H9 (cell line): ENCODE data around the gene ARPC4. TPM values are rescaled to one million over a fixed set of nuclear protein-coding genes. Genes with fewer than 3 reads are reported as not detected.
A peak's percentile ranks its signal among the peaks of the same experiment; 100 is the strongest.

Experiments
- DNase-seq: peaks from one replicate; pipeline ENCODE4 v3.0.0-alpha.2; 2017
- H2AFZ ChIP-seq: one replicate; pipeline ENCODE4 v1.6.1; 2013; ENCODE audit warnings: mild to moderate bottlenecking, low read length, control low read depth, moderate library complexity
- H2AK5ac ChIP-seq: 2 replicates; pipeline ENCODE4 v1.6.1; 2013; ENCODE audit warnings: low read length, control low read depth, mixed read lengths; ENCODE audit not compliant: insufficient read length
- H2BK120ac ChIP-seq: one replicate; pipeline ENCODE4 v1.6.1; 2013; ENCODE audit warnings: low read depth, mild to moderate bottlenecking, low read length, control low read depth, inconsistent platforms; ENCODE audit not compliant: poor library complexity, severe bottlenecking
- H2BK12ac ChIP-seq: 2 replicates; pipeline ENCODE4 v1.6.1; 2013; ENCODE audit warnings: low read length, control low read depth, mixed read lengths, low read depth; ENCODE audit not compliant: insufficient read length
- H2BK15ac ChIP-seq: 2 replicates; pipeline ENCODE4 v1.6.1; 2013; ENCODE audit warnings: low read depth, low read length, control low read depth
- H2BK20ac ChIP-seq: one replicate; pipeline ENCODE4 v1.6.1; 2013; ENCODE audit warnings: low read depth, mild to moderate bottlenecking, low read length, control low read depth, inconsistent platforms; ENCODE audit not compliant: poor library complexity, severe bottlenecking
- H2BK5ac ChIP-seq: 2 replicates; pipeline ENCODE4 v1.6.1; 2013; ENCODE audit warnings: low read length, control low read depth, mixed read lengths; ENCODE audit not compliant: insufficient read length
- H3K14ac ChIP-seq: 2 replicates; pipeline ENCODE4 v1.6.1; 2013; ENCODE audit warnings: low read length, control low read depth; ENCODE audit not compliant: insufficient read depth
- H3K18ac ChIP-seq: 2 replicates; pipeline ENCODE4 v1.6.1; 2013; ENCODE audit warnings: low read depth, mild to moderate bottlenecking, mixed read lengths, low read length, control low read depth; ENCODE audit not compliant: insufficient read length
- H3K23ac ChIP-seq: 2 replicates; pipeline ENCODE4 v1.6.1; 2013; ENCODE audit warnings: low read length, control low read depth, mixed read lengths, low read depth; ENCODE audit not compliant: insufficient read length
- H3K23me2 ChIP-seq: 2 replicates; pipeline ENCODE4 v1.6.1; 2013; ENCODE audit warnings: low read depth, mild to moderate bottlenecking, mixed read lengths, low read length, control low read depth; ENCODE audit not compliant: insufficient read length, poor library complexity, severe bottlenecking
- H3K27ac ChIP-seq: 2 replicates; pipeline ENCODE4 v1.5.1; 2013; ENCODE audit warnings: low read length, control low read depth, mixed read lengths, low read depth; ENCODE audit not compliant: insufficient read length
- H3K27me3 ChIP-seq: 2 replicates; pipeline ENCODE4 v1.6.1; 2013; ENCODE audit warnings: low read length, control low read depth, inconsistent platforms; ENCODE audit not compliant: insufficient read depth
- H3K4ac ChIP-seq: 2 replicates; pipeline ENCODE4 v1.6.1; 2013; ENCODE audit warnings: low read depth, mild to moderate bottlenecking, control low read depth, inconsistent platforms, low read length, moderate library complexity
- H3K4me1 ChIP-seq: 2 replicates; pipeline ENCODE4 v1.6.1; 2013; ENCODE audit warnings: low read length, control low read depth, inconsistent platforms; ENCODE audit not compliant: insufficient read depth
- H3K4me2 ChIP-seq: 2 replicates; pipeline ENCODE4 v1.6.1; 2013; ENCODE audit warnings: low read length, control low read depth, mixed read lengths; ENCODE audit not compliant: insufficient read length, insufficient read depth
- H3K56ac ChIP-seq: 2 replicates; pipeline ENCODE4 v1.6.1; 2013; ENCODE audit warnings: low read depth, mild to moderate bottlenecking, mixed read lengths, low read length, control low read depth; ENCODE audit not compliant: insufficient read length
- H3K79me1 ChIP-seq: 2 replicates; pipeline ENCODE4 v1.6.1; 2013; ENCODE audit warnings: low read depth, mild to moderate bottlenecking, moderate library complexity, low read length, control low read depth, inconsistent platforms; ENCODE audit not compliant: insufficient read depth, poor library complexity, severe bottlenecking
- H3K79me2 ChIP-seq: 2 replicates; pipeline ENCODE4 v1.6.1; 2013; ENCODE audit warnings: low read length, control low read depth, inconsistent platforms; ENCODE audit not compliant: insufficient read depth
- H3K9ac ChIP-seq: 2 replicates; pipeline ENCODE4 v1.6.1; 2013; ENCODE audit warnings: low read length, control low read depth, mixed read lengths; ENCODE audit not compliant: insufficient read length; ENCODE audit errors: extremely low read depth
- H3K9me3 ChIP-seq: one replicate; pipeline ENCODE4 v1.6.1; 2013; ENCODE audit warnings: low read depth, low read length, inconsistent platforms; ENCODE audit not compliant: control insufficient read depth
- H3T11ph ChIP-seq: one replicate; pipeline ENCODE4 v1.6.1; 2013; ENCODE audit warnings: mild to moderate bottlenecking, low read length, control low read depth, inconsistent platforms
- H4K20me1 ChIP-seq: one replicate; pipeline ENCODE4 v1.6.1; 2013; ENCODE audit not compliant: control insufficient read depth, insufficient read length, insufficient read depth
- H4K5ac ChIP-seq: 2 replicates; pipeline ENCODE4 v1.6.1; 2013; ENCODE audit warnings: low read depth, mild to moderate bottlenecking, mixed read lengths, low read length, control low read depth; ENCODE audit not compliant: insufficient read length
- H4K8ac ChIP-seq: replicated peaks from 2 replicates; pipeline ENCODE4 v1.6.1; 2013; ENCODE audit warnings: low read length, control low read depth, mixed read lengths, low read depth; ENCODE audit not compliant: insufficient read length
- H4K91ac ChIP-seq: 2 replicates; pipeline ENCODE4 v1.6.1; 2013; ENCODE audit warnings: low read depth, mild to moderate bottlenecking, moderate library complexity, mixed read lengths, low read length, control low read depth; ENCODE audit not compliant: insufficient read length
- H3K27ac Mint-ChIP-seq, 3 experiments: 2 replicates in 2 of 3; 3 replicates in 1 of 3; pipeline ENCODE4 v1.8.0; 2020 to 2021; ENCODE audit warnings: mixed read lengths in 3 of 3, mild to moderate bottlenecking in 1 of 3, moderate library complexity in 1 of 3
- H3K27me3 Mint-ChIP-seq: 2 replicates; pipeline ENCODE4 v1.8.0; 2021; ENCODE audit warnings: low read depth, mild to moderate bottlenecking, moderate library complexity, mixed read lengths
- H3K36me3 Mint-ChIP-seq, 3 experiments: 2 replicates in 2 of 3; 3 replicates in 1 of 3; pipeline ENCODE4 v1.8.0; 2020 to 2021; ENCODE audit warnings: low read depth in 3 of 3, mixed read lengths in 3 of 3; ENCODE audit not compliant: insufficient read depth in 1 of 3
- H3K4me1 Mint-ChIP-seq, 2 experiments: 2 replicates each; pipeline ENCODE4 v1.8.0; 2020; ENCODE audit warnings: mixed read lengths in 2 of 2
- H3K4me3 Mint-ChIP-seq, 2 experiments: 2 replicates in 1 of 2; 3 replicates in 1 of 2; pipeline ENCODE4 v1.8.0; 2020 to 2021; ENCODE audit warnings: mild to moderate bottlenecking in 2 of 2, mixed read lengths in 2 of 2, moderate library complexity in 1 of 2
- H3K9me3 Mint-ChIP-seq, 2 experiments: 2 replicates in 1 of 2; 3 replicates in 1 of 2; pipeline ENCODE4 v1.8.0; 2020; ENCODE audit warnings: mild to moderate bottlenecking in 2 of 2, mixed read lengths in 2 of 2, moderate library complexity in 1 of 2
- WGBS: extraction: QIAGEN DNeasy Blood & Tissue Kit; methylation state at CpG from one replicate; pipeline ENCODE4 v1.1.7; 2013; ENCODE audit warnings: missing lambda C conversion rate, low lambda C conversion rate, mixed read lengths; ENCODE audit not compliant: insufficient read length; ENCODE audit errors: extremely low coverage; 5-methylcytosine and 5-hydroxymethylcytosine counted together
- total RNA-seq: library from RNA; stranded (reverse); gene quantifications from 2 replicates; pipeline ENCODE4 v1.2.1, GENCODE V29; 2021
- TF ChIP-seq, protein P1 (sequence below): fragments of 200-600 bp; sonication (generic); conservative IDR thresholded peaks from 3 replicates; pipeline ENCODE4 v1.8.0; 2021; ENCODE audit warnings: antibody characterized with exemption, mild to moderate bottlenecking

ARPC4 gene
- total RNA-seq, 1 experiment from 2014 or later: 161 TPM

- H3K18ac ChIP-seq: no peak overlapping the region
- peaks cover 6 to 33% (median 24%) of the 10 kb centered on the region in 3 experiments for H3K36me3 Mint-ChIP-seq
- no peak overlapping the region for H3K4me3 Mint-ChIP-seq
- H3K14ac ChIP-seq: no peak overlapping the region
- no peaks in the 10 kb centered on the region for H3K27me3 Mint-ChIP-seq
- no peaks in the 10 kb centered on the region for H4K20me1 ChIP-seq
- no peaks in the 10 kb centered on the region for H3K9me3 ChIP-seq
- H3K9ac ChIP-seq: no peak overlapping the region
- no peaks in the 10 kb centered on the region for H3K23me2 ChIP-seq
- peak overlapping the region in 2 of 3 experiments; percentile 53 to 73; a peak in 2 of 7 replicates for H3K27ac Mint-ChIP-seq
- no peak overlapping the region for H4K91ac ChIP-seq
- H3K9me3 Mint-ChIP-seq: no peaks in the 10 kb centered on the region
- no peak for DNase-seq
- no peak overlapping the region for H2BK12ac ChIP-seq
- H3K27ac ChIP-seq: no peak overlapping the region
- no peak overlapping the region for H2BK120ac ChIP-seq
- WGBS: no CpG with 5 or more reads among the region's 18 CpGs
- TF ChIP-seq, protein P1, sequence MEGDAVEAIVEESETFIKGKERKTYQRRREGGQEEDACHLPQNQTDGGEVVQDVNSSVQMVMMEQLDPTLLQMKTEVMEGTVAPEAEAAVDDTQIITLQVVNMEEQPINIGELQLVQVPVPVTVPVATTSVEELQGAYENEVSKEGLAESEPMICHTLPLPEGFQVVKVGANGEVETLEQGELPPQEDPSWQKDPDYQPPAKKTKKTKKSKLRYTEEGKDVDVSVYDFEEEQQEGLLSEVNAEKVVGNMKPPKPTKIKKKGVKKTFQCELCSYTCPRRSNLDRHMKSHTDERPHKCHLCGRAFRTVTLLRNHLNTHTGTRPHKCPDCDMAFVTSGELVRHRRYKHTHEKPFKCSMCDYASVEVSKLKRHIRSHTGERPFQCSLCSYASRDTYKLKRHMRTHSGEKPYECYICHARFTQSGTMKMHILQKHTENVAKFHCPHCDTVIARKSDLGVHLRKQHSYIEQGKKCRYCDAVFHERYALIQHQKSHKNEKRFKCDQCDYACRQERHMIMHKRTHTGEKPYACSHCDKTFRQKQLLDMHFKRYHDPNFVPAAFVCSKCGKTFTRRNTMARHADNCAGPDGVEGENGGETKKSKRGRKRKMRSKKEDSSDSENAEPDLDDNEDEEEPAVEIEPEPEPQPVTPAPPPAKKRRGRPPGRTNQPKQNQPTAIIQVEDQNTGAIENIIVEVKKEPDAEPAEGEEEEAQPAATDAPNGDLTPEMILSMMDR: no peak
- H3K27me3 ChIP-seq: no peaks in the 10 kb centered on the region
- H2BK15ac ChIP-seq: no peak overlapping the region
- no peak overlapping the region for H2AFZ ChIP-seq
- no peak overlapping the region for H2BK5ac ChIP-seq
- H4K5ac ChIP-seq: no peak overlapping the region
- no peak overlapping the region for H4K8ac ChIP-seq
- H3K4me2 ChIP-seq: no peak overlapping the region
- H3K4me1 Mint-ChIP-seq: no peaks in the 10 kb centered on the region
- H3K56ac ChIP-seq: no peak overlapping the region
- H3K4ac ChIP-seq: no peak overlapping the region
- H3K4me1 ChIP-seq: no peaks in the 10 kb centered on the region
- no peaks in the 10 kb centered on the region for H3K79me1 ChIP-seq
- H2BK20ac ChIP-seq: no peak overlapping the region
- H3K23ac ChIP-seq: no peak overlapping the region
- H3T11ph ChIP-seq: no peak overlapping the region
- no peaks in the 10 kb centered on the region for H3K79me2 ChIP-seq
- H2AK5ac ChIP-seq: no peak overlapping the region
Measured at GRCh38 chr3:9834520-9835380, 41.9 kb downstream of the ARPC4 start.
